Adrenal gland (tissue), 5 donors: Measurements from ENCODE around the gene MRPS24.

Experiments used
- POLR2A ChIP-seq, 2 donors: fragments of 450-650 bp; IDR thresholded peaks; one replicate each; pipeline ENCODE4 v1.6.1; 2017; ENCODE audit warnings: antibody characterized with exemption in 2 of 2, mild to moderate bottlenecking in 2 of 2, moderate library complexity in 1 of 2
- TF ChIP-seq, protein P1 (sequence below), 6 experiments: fragments of 450-650 bp in 4 of 6; fragments of 200-600 bp in 2 of 6; sonication (generic) in 1 of 6; IDR thresholded peaks; 1 replicate in 5 of 6; 2 replicates in 1 of 6; pipeline versions ENCODE4 v1.5.1 to v1.8.0; 2016 to 2021; ENCODE audit warnings: antibody characterized with exemption in 6 of 6, mild to moderate bottlenecking in 2 of 6, moderate library complexity in 1 of 6
- donor health status: DM: no; HTN: no; CAD: no.

DNA sequence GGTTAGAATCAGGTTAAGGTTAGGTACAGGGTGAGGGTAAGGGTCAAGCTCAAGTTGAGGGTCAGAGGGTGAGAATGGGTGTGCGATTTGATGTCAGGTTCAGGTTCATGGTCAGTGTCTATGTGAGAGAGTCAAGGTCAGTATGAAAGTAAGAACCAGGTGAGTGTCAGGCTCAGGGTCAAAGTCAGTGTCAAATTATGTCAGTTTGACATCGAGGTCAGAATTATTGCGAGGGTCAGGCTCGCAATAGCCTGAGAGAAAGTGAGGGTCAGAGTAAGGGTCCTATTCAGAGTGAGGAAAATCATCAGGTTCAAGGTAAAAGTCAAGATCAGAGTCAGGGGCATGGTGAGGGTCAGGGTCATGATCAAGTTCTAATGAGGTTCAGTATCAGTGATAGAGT lies 13.0 kb downstream of the MRPS24 start:
- no peak for TF ChIP-seq POLR2A (IDR thresholded peaks at IDR 0.05)
- TF ChIP-seq, protein P1, sequence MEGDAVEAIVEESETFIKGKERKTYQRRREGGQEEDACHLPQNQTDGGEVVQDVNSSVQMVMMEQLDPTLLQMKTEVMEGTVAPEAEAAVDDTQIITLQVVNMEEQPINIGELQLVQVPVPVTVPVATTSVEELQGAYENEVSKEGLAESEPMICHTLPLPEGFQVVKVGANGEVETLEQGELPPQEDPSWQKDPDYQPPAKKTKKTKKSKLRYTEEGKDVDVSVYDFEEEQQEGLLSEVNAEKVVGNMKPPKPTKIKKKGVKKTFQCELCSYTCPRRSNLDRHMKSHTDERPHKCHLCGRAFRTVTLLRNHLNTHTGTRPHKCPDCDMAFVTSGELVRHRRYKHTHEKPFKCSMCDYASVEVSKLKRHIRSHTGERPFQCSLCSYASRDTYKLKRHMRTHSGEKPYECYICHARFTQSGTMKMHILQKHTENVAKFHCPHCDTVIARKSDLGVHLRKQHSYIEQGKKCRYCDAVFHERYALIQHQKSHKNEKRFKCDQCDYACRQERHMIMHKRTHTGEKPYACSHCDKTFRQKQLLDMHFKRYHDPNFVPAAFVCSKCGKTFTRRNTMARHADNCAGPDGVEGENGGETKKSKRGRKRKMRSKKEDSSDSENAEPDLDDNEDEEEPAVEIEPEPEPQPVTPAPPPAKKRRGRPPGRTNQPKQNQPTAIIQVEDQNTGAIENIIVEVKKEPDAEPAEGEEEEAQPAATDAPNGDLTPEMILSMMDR (IDR thresholded peaks at IDR 0.05) = no peak
